Measurements from ENCODE around the gene STS.

DNA sequence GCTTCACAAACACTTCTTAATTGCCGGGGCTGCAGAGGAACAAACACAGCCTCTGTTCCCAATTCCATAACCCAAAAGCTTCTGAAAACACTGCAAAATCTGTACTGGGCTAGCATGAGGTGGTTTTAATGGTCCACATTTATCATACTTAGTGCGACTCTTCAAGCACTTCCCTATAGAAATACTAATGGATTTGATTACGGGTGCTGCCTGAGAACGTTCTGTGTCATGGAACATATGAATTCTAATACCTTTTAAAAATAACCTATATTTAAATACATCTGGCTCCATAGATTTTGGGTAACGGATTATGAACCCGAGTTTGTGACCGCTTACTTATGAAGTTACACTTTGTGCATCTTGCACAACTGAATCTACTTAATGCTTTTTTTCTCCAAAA is 35.4 kb upstream of the STS start:
- TF ChIP-seq, protein P1, sequence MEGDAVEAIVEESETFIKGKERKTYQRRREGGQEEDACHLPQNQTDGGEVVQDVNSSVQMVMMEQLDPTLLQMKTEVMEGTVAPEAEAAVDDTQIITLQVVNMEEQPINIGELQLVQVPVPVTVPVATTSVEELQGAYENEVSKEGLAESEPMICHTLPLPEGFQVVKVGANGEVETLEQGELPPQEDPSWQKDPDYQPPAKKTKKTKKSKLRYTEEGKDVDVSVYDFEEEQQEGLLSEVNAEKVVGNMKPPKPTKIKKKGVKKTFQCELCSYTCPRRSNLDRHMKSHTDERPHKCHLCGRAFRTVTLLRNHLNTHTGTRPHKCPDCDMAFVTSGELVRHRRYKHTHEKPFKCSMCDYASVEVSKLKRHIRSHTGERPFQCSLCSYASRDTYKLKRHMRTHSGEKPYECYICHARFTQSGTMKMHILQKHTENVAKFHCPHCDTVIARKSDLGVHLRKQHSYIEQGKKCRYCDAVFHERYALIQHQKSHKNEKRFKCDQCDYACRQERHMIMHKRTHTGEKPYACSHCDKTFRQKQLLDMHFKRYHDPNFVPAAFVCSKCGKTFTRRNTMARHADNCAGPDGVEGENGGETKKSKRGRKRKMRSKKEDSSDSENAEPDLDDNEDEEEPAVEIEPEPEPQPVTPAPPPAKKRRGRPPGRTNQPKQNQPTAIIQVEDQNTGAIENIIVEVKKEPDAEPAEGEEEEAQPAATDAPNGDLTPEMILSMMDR (IDR thresholded peaks at IDR 0.05 in 2 of 3, conservative IDR thresholded peaks at IDR 0.05 in 1 of 3; ENCODE audit: control insufficient read depth in 2 of 3, extremely low read depth in 1 of 3, insufficient read depth in 1 of 3, low read depth in 3 of 3, low read length in 3 of 3) = no peak
- no peak for TF ChIP-seq POLR2A (IDR thresholded peaks at IDR 0.05; ENCODE audit: low read depth, low read length)
- no peak for TF ChIP-seq EZH2 (IDR thresholded peaks at IDR 0.05; ENCODE audit: borderline replicate concordance, control insufficient read depth, low read depth, low read length)
- TF ChIP-seq, protein P2, sequence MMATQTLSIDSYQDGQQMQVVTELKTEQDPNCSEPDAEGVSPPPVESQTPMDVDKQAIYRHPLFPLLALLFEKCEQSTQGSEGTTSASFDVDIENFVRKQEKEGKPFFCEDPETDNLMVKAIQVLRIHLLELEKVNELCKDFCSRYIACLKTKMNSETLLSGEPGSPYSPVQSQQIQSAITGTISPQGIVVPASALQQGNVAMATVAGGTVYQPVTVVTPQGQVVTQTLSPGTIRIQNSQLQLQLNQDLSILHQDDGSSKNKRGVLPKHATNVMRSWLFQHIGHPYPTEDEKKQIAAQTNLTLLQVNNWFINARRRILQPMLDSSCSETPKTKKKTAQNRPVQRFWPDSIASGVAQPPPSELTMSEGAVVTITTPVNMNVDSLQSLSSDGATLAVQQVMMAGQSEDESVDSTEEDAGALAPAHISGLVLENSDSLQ (IDR thresholded peaks at IDR 0.05) = no peak
- TF ChIP-seq EP300 (IDR thresholded peaks at IDR 0.05; ENCODE audit: borderline replicate concordance in 1 of 2, control insufficient read depth in 1 of 2, low read depth in 2 of 2, low read length in 2 of 2) = no peak
- TF ChIP-seq JUNB (IDR thresholded peaks at IDR 0.05) = no peak
- TF ChIP-seq, protein P3, sequence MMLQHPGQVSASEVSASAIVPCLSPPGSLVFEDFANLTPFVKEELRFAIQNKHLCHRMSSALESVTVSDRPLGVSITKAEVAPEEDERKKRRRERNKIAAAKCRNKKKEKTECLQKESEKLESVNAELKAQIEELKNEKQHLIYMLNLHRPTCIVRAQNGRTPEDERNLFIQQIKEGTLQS (IDR thresholded peaks at IDR 0.05; ENCODE audit: borderline replicate concordance, extremely low read depth, low read depth, low read length) = no peak

Data from GM12878 (cell line).